SK-N-SH treated with all-trans-retinoic acid at 6 μM for 48 hours (cell line): ENCODE results near the gene USP13.
A peak's percentile ranks its signal among the peaks of the same experiment; 100 is the strongest.

ENCODE experiments used
- ATAC-seq: fragments of 200-7000 bp; cut with Tn5 transposase; 3 replicates; pipeline ENCODE4 v1.9.1; 2020; ENCODE audit warnings: mild to moderate bottlenecking, moderate library complexity
- ARNTL ChIP-seq: fragments of 450-650 bp; formaldehyde crosslinking; IDR thresholded peaks from 2 replicates; pipeline ENCODE4 v1.5.0; 2020; ENCODE audit warnings: low read depth, mild to moderate bottlenecking, moderate library complexity, borderline replicate concordance
- BACH2 ChIP-seq: fragments of 250-450 bp; sonication (Bioruptor Pico); IDR thresholded peaks from 2 replicates; pipeline ENCODE4 v1.9.0; 2021; ENCODE audit warnings: mild to moderate bottlenecking, borderline replicate concordance
- CREB5 ChIP-seq: fragments of 250-450 bp; sonication (Bioruptor Pico); IDR thresholded peaks from 2 replicates; pipeline ENCODE4 v1.5.1; 2020; ENCODE audit warnings: low read depth, mild to moderate bottlenecking, moderate library complexity
- CSDC2 ChIP-seq: fragments of 250-450 bp; sonication (Bioruptor Pico); IDR thresholded peaks from 2 replicates; pipeline ENCODE4 v1.5.0; 2020; ENCODE audit warnings: mild to moderate bottlenecking, moderate library complexity
- CSRNP3 ChIP-seq: fragments of 250-450 bp; sonication (Bioruptor Pico); IDR thresholded peaks from 2 replicates; pipeline ENCODE4 v1.5.1; 2021; ENCODE audit warnings: mild to moderate bottlenecking, moderate library complexity
- ESRRG ChIP-seq: fragments of 250-450 bp; sonication (Bioruptor Pico); IDR thresholded peaks from 2 replicates; pipeline ENCODE4 v1.6.1; 2021; ENCODE audit warnings: mild to moderate bottlenecking
- GLIS3 ChIP-seq: fragments of 250-450 bp; sonication (Bioruptor Pico); IDR thresholded peaks from 2 replicates; pipeline ENCODE4 v1.5.0; 2020; ENCODE audit warnings: mild to moderate bottlenecking, moderate library complexity
- ISL1 ChIP-seq: fragments of 250-450 bp; sonication (Bioruptor Pico); IDR thresholded peaks from 2 replicates; pipeline ENCODE4 v2.1.2; 2022; ENCODE audit warnings: mild to moderate bottlenecking, moderate library complexity
- OSR1 ChIP-seq: fragments of 250-450 bp; sonication (Bioruptor Pico); IDR thresholded peaks from 2 replicates; pipeline ENCODE4 v1.8.0; 2022; ENCODE audit warnings: moderate library complexity, mild to moderate bottlenecking, inconsistent platforms
- PPARA ChIP-seq: fragments of 250-450 bp; sonication (Bioruptor Pico); IDR thresholded peaks from 2 replicates; pipeline ENCODE4 v1.5.0; 2020; ENCODE audit warnings: mild to moderate bottlenecking, borderline replicate concordance
- RARB ChIP-seq: fragments of 250-450 bp; sonication (Bioruptor Pico); IDR thresholded peaks from 2 replicates; pipeline ENCODE4 v1.8.0; 2021; ENCODE audit warnings: mild to moderate bottlenecking, moderate library complexity
- SNAI2 ChIP-seq: fragments of 250-450 bp; sonication (Bioruptor Pico); IDR thresholded peaks from 2 replicates; pipeline ENCODE4 v1.5.0; 2020; ENCODE audit warnings: mild to moderate bottlenecking, moderate library complexity
- TCF4 ChIP-seq: fragments of 250-450 bp; sonication (Bioruptor Pico); IDR thresholded peaks from 2 replicates; pipeline ENCODE4 v1.8.0; 2021; ENCODE audit warnings: mild to moderate bottlenecking, moderate library complexity, borderline replicate concordance
- TOX ChIP-seq: fragments of 250-450 bp; sonication (Bioruptor Pico); IDR thresholded peaks from 2 replicates; pipeline ENCODE4 v1.8.0; 2021; ENCODE audit warnings: mild to moderate bottlenecking, moderate library complexity, borderline replicate concordance
- TSHZ2 ChIP-seq: fragments of 250-450 bp; sonication (Bioruptor Pico); IDR thresholded peaks from 2 replicates; pipeline ENCODE4 v1.5.0; 2020; ENCODE audit warnings: mild to moderate bottlenecking, moderate library complexity
- ZC3H10 ChIP-seq: fragments of 250-450 bp; sonication (Bioruptor Pico); IDR thresholded peaks from 2 replicates; pipeline ENCODE4 v1.5.1; 2021; ENCODE audit warnings: mild to moderate bottlenecking, moderate library complexity
- ZFP3 ChIP-seq: fragments of 250-450 bp; sonication (Bioruptor Pico); IDR thresholded peaks from 2 replicates; pipeline ENCODE4 v1.5.0; 2020; ENCODE audit warnings: mild to moderate bottlenecking, moderate library complexity
- ZFP30 ChIP-seq: fragments of 450-650 bp; formaldehyde crosslinking; IDR thresholded peaks from 2 replicates; pipeline ENCODE4 v1.5.0; 2022; ENCODE audit warnings: mild to moderate bottlenecking, moderate library complexity
- ZNF565 ChIP-seq: fragments of 450-650 bp; formaldehyde crosslinking; conservative IDR thresholded peaks from 2 replicates; pipeline ENCODE4 v1.5.0; 2020; ENCODE audit warnings: low read depth, mild to moderate bottlenecking, moderate library complexity
- ZNF70 ChIP-seq: fragments of 450-650 bp; formaldehyde crosslinking; IDR thresholded peaks from 2 replicates; pipeline ENCODE4 v1.5.0; 2020; ENCODE audit warnings: mild to moderate bottlenecking, moderate library complexity
- ZNF8 ChIP-seq: fragments of 450-650 bp; formaldehyde crosslinking; IDR thresholded peaks from 2 replicates; pipeline ENCODE4 v1.5.0; 2020; ENCODE audit warnings: mild to moderate bottlenecking, moderate library complexity
- TF ChIP-seq, protein P1 (sequence below): fragments of 250-450 bp; sonication (Bioruptor Pico); IDR thresholded peaks from 2 replicates; pipeline ENCODE4 v1.8.0; 2020; ENCODE audit warnings: mild to moderate bottlenecking, moderate library complexity, borderline replicate concordance
- TF ChIP-seq, protein P2 (sequence below): fragments of 250-450 bp; sonication (Bioruptor Pico); IDR thresholded peaks from 2 replicates; pipeline ENCODE4 v1.8.0; 2021; ENCODE audit warnings: low read depth, mild to moderate bottlenecking, moderate library complexity, borderline replicate concordance

Gene USP13

DNA sequence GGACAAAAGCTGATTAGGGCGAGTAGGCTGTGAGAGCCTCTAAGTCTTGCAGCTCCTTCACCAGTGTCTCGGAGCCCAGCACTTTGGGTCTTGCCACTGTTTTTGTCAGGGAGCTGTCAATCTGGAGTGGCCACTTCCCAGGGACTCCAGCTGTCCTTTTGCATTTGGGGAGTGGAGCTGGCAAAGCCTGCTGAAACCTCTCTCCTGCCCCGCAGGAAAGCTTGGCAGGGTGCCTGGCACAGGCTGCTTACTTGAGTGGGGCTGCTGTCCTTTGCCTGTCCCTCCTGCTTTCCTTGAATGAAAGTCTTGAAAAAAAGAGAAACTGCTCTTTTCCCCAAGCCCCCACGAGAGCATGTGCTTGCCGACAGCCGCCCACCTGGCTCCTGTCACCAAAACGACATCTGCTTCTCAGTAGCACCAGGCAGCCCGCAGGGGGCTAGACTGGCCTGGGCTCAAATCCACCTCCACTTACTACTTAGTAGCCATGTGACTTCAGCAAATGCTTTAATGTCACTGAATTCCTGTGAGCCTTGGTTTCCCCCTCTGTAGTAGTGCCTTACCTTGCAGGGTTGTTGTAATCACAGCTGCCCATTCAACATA is 13.7 kb downstream of the USP13 start:
- TF ChIP-seq TCF4 (CRISPR knock-in tag) (no peak), BACH2 (no peak), TOX (CRISPR knock-in tag) (no peak), TSHZ2 (CRISPR knock-in tag) (no peak), GLIS3 (CRISPR knock-in tag) (no peak), ZNF565 (CRISPR knock-in tag) (no peak), ZNF8 (CRISPR knock-in tag) (no peak), ISL1 (no peak), ZFP30 (CRISPR knock-in tag) (no peak), CSDC2 (no peak), ESRRG (CRISPR knock-in tag) (no peak), PPARA (CRISPR knock-in tag) (no peak), CREB5 (no peak), ZC3H10 (no peak), ARNTL (CRISPR knock-in tag) (no peak), CSRNP3 (CRISPR knock-in tag) (no peak), SNAI2 (CRISPR knock-in tag) (no peak), ZFP3 (CRISPR knock-in tag) (no peak)
- TF ChIP-seq, protein P1, sequence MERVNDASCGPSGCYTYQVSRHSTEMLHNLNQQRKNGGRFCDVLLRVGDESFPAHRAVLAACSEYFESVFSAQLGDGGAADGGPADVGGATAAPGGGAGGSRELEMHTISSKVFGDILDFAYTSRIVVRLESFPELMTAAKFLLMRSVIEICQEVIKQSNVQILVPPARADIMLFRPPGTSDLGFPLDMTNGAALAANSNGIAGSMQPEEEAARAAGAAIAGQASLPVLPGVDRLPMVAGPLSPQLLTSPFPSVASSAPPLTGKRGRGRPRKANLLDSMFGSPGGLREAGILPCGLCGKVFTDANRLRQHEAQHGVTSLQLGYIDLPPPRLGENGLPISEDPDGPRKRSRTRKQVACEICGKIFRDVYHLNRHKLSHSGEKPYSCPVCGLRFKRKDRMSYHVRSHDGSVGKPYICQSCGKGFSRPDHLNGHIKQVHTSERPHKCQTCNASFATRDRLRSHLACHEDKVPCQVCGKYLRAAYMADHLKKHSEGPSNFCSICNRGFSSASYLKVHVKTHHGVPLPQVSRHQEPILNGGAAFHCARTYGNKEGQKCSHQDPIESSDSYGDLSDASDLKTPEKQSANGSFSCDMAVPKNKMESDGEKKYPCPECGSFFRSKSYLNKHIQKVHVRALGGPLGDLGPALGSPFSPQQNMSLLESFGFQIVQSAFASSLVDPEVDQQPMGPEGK = no peak
- ATAC-seq = peak; percentile 81

DNA sequence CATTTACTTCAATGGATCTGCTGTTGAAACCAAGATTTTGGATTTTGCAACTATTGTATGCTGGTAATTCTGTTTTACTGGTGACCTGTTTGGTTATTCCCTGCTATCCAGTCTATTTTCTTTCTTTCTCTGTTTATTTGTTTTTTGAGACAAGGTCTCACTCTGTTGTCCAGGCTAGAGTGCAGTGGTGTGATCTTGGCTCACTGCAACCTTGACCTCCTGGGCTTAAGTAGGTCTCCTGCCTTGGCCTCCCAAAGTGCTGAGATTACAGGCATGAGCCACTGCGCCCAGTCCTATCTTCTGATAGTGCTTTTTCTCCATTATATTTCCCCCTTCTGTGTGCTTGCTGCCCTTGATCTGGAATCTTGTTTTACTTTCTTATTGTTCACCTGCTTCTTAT is 15.6 kb downstream of the USP13 start:
- no peak for ATAC-seq
- no peak for TF ChIP-seq ZNF8 (CRISPR knock-in tag)
- no peak for TF ChIP-seq ZC3H10
- TF ChIP-seq, protein P1 = no peak
- no peak for TF ChIP-seq ARNTL (CRISPR knock-in tag)
- no peak for TF ChIP-seq CREB5
- no peak for TF ChIP-seq RARB
- TF ChIP-seq, protein P2, sequence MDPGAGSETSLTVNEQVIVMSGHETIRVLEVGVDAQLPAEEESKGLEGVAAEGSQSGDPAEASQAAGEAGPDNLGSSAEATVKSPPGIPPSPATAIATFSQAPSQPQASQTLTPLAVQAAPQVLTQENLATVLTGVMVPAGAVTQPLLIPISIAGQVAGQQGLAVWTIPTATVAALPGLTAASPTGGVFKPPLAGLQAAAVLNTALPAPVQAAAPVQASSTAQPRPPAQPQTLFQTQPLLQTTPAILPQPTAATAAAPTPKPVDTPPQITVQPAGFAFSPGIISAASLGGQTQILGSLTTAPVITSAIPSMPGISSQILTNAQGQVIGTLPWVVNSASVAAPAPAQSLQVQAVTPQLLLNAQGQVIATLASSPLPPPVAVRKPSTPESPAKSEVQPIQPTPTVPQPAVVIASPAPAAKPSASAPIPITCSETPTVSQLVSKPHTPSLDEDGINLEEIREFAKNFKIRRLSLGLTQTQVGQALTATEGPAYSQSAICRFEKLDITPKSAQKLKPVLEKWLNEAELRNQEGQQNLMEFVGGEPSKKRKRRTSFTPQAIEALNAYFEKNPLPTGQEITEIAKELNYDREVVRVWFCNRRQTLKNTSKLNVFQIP (CRISPR knock-in tag) = no peak
- no peak for TF ChIP-seq GLIS3 (CRISPR knock-in tag)
- TF ChIP-seq ZFP30 (CRISPR knock-in tag) = no peak
- no peak for TF ChIP-seq SNAI2 (CRISPR knock-in tag)
- TF ChIP-seq OSR1 (CRISPR knock-in tag) = no peak
- no peak for TF ChIP-seq TCF4 (CRISPR knock-in tag)
- no peak for TF ChIP-seq CSDC2
- TF ChIP-seq ESRRG (CRISPR knock-in tag) = no peak
- no peak for TF ChIP-seq ZNF70
- TF ChIP-seq TOX (CRISPR knock-in tag) = no peak
- TF ChIP-seq ISL1 = no peak
- TF ChIP-seq ZFP3 (CRISPR knock-in tag) = no peak
